ENCODE results near the gene IFT57.

DNA sequence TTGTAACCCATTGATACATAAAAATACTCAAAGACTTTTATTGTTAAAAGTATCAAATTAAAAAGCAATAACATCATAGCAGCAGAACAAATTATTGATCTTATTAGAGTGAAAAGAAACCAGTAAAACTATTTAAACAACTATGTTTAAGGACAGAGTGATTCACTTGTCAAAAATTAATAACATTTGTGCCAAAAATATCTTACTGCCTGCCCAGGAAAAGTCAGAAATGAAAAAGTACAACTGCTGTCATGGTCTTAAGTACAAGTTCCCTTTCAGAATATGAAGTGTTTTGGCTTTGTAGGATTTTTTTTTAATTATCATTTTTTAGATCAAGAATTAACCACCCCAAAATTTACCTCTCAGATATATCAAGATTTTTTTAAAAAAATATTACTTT, 3.4 kb downstream of the IFT57 start:
- TF ChIP-seq, protein P1, sequence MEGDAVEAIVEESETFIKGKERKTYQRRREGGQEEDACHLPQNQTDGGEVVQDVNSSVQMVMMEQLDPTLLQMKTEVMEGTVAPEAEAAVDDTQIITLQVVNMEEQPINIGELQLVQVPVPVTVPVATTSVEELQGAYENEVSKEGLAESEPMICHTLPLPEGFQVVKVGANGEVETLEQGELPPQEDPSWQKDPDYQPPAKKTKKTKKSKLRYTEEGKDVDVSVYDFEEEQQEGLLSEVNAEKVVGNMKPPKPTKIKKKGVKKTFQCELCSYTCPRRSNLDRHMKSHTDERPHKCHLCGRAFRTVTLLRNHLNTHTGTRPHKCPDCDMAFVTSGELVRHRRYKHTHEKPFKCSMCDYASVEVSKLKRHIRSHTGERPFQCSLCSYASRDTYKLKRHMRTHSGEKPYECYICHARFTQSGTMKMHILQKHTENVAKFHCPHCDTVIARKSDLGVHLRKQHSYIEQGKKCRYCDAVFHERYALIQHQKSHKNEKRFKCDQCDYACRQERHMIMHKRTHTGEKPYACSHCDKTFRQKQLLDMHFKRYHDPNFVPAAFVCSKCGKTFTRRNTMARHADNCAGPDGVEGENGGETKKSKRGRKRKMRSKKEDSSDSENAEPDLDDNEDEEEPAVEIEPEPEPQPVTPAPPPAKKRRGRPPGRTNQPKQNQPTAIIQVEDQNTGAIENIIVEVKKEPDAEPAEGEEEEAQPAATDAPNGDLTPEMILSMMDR (IDR thresholded peaks at IDR 0.05; ENCODE audit: insufficient read depth, low read length) = no peak
- no peak for TF ChIP-seq POLR2AphosphoS5 (IDR thresholded peaks at IDR 0.05; ENCODE audit: low read depth)
- TF ChIP-seq, protein P2, sequence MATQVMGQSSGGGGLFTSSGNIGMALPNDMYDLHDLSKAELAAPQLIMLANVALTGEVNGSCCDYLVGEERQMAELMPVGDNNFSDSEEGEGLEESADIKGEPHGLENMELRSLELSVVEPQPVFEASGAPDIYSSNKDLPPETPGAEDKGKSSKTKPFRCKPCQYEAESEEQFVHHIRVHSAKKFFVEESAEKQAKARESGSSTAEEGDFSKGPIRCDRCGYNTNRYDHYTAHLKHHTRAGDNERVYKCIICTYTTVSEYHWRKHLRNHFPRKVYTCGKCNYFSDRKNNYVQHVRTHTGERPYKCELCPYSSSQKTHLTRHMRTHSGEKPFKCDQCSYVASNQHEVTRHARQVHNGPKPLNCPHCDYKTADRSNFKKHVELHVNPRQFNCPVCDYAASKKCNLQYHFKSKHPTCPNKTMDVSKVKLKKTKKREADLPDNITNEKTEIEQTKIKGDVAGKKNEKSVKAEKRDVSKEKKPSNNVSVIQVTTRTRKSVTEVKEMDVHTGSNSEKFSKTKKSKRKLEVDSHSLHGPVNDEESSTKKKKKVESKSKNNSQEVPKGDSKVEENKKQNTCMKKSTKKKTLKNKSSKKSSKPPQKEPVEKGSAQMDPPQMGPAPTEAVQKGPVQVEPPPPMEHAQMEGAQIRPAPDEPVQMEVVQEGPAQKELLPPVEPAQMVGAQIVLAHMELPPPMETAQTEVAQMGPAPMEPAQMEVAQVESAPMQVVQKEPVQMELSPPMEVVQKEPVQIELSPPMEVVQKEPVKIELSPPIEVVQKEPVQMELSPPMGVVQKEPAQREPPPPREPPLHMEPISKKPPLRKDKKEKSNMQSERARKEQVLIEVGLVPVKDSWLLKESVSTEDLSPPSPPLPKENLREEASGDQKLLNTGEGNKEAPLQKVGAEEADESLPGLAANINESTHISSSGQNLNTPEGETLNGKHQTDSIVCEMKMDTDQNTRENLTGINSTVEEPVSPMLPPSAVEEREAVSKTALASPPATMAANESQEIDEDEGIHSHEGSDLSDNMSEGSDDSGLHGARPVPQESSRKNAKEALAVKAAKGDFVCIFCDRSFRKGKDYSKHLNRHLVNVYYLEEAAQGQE (IDR thresholded peaks at IDR 0.05; ENCODE audit: insufficient replicate concordance, low read depth) = no peak

Measured in HL-60 (cell line).